GM19025 (cell line): ENCODE data around the gene LSM12.
"Not testable (repeated sequence)": the region's sequence is repeated elsewhere in the genome, so short reads cannot be mapped to it uniquely, and the experiment has no call there.

Source experiments
- ATAC-seq: cut with Tn5 transposase; IDR thresholded peaks from one replicate; pipeline ENCODE4 v1.9.1; 2021; ENCODE audit warnings: mild to moderate bottlenecking, low read depth, moderate library complexity; ENCODE audit not compliant: unreplicated experiment

The LSM12 gene

DNA sequence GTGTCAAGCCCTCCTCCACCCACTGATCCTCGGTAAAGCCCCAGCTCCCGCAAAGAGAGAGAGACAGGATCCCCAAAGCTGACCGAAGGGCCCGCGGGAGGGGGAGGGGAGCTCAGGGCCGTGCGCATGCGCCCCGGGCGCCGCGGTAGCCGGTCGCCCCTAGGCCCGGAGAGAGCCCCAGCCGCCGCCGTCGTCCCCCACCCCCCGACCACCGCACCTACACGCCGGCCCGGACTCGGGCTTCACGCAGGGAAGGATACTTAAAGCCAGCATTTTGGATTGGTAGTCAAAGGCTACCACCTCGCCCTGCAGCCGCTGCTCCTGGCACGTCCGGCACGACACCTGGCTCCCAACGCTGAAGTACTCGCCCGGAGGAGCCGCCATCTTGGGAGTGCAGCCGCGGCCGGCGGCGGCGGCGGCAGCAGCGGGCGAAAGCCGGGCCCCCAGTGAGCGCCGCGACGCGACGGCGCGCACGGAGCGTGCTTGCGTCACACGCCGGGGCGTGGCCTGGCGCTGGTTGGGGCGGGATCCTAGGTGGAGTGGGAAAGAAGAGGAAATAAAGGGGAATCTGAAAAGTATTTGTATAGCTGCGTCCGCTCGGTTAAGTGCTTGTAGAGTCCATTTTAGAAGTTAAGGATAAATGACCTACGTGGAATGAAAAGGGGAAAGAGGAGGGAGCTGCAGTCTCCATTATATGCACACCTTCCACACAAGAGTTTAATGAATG, at the start of gene LSM12:
LSM12 (minus strand) TSS at position 468 of the 727 bp plus-strand sequence; CDS start at position 384, 84 bp downstream.
- no peak for ATAC-seq

DNA sequence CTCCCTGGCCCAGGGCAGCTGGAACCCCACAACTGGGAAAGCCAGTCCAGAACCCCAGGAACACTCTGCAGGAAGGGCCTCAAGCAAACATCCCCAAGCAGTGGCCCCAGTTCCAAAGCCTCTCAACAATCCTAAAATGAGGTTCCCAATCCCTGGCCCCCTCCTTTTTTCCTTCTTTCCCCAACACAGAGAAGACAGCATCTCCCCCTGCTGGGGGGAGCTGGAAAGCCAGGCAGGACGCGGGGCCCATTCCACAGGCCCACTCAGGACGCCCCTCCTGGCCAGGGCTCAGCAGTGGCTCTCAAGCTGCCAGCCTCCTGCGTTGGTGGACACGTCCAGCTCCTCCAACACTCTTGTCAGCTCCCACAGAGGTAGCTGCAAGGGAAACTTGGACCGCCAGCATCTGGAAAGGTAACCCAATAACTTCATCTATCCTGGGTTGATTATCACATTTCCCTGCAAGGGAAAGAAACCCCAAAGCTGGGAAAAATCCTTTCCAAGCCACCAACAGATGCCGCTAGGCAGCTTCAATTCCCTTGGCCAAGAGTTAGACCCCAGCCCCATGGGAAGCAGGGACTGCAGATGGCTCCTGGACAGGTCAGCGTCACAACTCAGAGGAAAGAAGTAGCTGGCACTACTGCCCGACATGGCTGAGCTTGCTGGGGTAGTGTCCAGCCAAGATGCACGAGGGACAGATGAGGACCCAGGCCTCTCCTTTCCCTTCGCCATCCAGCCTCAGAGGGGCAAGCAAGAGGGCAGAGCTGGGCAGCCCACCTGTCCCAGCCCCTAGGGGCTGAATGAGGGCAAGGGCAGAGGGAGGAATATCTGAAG, 49.3 kb upstream of the LSM12 start:
- no peak for ATAC-seq

DNA sequence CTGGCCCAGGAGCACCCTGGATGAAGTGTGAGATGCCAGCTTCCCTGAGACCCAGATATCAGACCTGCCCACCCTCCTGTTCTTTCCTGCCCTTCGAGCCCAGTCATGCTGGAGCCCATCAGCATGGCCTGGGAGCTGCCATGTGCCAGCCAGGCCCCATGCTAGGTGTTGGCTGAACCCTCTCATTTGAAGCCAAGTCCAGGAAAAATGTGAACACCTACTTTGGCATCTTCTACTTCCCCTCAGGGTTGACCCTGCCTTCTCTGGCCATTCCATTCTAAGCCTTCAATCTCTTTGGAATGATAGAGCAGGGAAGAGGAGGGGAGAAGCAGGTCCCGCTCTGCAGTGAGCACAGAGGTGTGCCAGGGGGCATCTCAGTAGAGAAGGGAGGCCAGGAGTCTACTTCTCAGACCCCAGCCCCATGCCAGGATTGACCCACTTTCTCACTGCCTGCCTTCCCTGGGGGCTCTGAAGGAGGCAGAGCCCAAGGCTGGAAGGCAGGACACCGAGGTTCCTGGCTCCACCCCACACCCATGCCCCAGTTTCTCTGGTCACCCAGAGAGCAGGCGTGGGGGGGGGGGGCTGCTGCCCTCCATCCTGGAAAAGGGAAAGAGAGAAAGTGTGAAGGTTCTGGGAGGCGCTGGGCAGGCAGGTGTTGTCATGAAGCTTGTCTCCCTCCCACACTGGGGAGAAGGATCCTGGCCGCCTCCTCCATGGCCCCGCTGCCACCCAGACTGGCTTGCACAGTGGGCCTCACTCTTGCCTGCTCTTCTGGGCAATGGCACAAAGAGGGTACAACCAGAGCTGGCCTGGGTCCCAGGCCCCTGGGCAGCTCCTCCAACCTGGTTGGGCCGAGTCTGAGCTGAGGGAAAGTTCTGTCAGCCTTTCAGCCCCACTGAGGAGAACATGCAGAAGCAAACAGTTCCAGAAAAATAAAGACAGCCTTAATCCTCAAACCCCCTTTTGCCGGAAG, 47.7 kb upstream of the LSM12 start:
- no peak for ATAC-seq

DNA sequence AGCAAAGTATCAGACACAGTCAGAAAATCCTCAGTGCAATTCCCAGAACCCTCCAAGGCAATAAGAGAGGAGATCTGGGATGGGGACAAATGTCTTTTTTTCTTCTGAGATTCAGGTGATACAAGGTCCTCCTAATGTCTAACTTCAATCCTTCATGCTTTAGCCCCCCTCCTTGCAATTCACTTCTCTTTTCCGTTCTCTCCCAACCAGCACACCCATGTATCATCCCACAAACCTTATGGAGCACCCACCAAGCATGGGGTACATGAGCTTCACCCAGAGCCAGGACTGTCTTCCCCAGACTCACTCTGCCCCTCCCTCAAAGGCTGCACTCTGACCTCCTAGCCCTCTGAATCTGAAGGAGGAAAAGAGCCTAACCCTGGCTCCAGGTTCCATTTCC, 46.9 kb upstream of the LSM12 start:
- ATAC-seq = no peak

DNA sequence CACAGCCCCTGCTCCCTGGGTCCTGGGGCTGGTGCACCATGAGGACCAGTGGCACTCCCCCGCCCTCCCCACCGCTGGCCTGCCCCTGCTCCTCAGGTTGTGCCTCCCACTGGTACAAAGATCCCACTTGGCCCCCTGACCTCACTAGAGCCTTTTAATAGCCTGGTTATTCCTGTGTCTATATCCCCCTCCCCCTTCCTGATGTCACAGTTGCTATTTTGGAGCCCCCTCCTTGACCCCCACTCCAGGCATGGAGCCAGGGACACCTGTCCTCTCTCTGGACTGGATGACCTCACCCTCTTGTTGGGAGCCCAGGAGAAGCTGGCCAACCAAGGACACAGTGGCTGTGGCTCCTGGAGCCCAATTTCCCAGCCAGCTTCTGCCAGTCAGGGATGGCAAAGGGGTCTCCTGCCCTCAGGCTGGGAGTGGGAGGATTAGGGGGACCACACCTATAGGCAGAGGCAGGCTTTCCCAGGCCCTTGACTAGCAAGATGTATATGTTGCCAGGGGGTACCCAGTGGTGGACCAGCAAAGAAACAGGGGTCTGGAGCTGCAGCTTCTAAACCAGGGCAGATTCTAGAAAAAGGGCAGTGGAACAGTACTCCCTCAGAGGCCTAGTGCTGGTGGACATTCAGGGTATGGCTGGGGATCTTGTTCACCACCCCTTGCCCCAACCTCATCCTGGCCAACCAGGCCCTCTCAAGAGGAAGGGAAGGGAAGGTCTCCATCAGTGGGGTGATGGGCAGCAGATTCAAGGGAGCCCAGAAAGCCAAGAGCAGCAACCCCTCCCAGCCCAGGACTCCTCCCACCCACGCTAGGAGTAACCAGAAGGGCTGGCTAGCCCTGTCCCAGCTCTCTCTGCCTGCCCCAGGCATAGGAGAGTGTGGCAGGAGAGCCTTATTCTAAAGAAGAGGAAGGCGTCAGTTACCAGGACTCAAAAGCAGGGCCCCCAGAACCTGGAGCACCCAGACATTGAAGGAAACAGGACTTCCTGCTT, 46.1 kb upstream of the LSM12 start:
- ATAC-seq = no peak

DNA sequence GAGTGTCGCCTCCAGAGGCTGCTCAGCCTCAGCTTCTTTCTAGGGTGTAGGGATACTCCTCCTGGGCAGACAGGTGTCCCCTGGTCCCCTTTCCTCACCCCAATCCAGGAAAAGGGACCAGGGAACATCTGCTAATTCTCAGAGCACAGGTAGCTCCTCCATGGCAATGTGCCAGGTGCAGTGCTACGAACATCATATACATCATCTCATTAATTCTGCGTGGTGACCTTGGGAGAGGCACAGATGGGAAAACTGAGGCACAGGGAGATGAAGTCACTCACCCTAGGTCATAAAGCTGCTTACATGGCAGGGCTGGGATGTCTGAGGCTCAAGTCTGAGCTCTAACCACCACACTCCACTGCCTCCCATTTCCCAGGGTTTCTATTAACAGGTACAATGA, 45.3 kb upstream of the LSM12 start:
- ATAC-seq = no peak

DNA sequence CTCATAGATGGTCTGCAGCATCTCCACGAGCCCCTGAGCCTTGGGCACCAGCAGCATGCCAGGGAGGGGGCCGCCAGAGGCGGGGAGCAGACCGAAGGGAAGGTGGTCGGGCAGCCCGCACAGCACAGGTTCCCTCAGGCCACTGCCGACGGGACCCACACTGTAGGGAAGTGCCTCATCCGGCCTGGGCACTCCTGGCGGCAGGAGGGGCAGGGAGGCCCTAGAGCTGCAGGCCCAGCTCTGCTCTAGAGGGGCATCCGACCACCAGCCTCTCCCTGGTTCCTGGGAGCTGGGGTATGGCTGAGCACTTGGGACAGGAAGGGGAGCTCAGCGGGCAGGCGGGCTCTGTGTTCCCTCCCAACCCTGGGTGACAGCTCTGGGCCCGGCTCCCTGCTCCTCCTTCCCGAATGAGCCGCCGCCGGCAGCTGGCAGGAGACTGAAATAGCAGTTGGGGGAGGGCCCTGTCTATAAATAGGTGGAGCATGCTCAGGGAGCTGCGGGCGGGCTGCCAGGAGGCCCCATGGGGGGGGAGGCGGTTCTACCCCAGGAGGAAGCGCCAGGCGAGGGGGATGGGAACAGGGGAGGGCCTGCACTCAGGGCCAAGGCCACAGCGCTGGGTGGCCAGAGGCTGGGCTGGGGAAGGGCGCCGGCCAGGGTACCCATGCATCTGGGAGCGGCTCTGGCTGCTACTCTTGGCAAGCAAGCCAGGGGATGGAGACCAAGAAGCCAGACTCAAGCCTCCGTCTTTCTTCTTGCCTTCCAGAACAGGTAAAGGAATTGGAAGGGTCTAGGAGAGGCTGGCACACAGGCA, 44.6 kb upstream of the LSM12 start:
- ATAC-seq = peak; percentile 57

DNA sequence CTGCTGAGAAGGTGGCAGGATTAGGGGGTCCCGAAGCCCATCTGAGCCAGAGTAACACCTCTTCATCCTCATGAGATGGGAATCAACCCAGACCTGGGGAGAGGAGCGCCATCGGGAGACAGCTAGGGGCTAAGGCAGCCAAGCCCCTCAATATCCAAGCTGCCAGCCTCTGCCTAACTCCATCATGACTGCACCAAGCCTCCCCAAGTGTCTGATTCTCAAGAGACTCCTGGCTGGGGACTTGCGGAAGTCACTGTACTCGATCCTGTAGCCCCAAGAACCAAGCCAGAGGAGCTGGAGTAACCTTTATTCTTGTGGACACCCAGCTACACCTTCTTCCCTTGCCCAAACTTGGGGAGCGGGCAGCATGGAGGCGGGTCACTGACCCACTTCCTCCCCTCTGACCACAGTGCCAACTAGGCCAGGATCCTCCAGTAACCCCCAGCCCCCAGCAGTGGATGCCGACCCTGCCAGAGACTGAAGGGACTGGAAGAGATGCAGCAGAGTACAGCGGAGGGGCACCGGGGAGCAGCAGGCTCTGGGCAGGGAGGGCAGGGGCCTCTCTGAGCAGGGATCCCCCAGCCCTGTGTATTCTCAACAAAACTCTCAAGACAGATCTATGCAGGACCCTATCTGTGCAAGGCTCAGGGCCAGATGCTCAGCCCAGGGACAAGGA, 43.7 kb upstream of the LSM12 start:
- ATAC-seq = no peak

DNA sequence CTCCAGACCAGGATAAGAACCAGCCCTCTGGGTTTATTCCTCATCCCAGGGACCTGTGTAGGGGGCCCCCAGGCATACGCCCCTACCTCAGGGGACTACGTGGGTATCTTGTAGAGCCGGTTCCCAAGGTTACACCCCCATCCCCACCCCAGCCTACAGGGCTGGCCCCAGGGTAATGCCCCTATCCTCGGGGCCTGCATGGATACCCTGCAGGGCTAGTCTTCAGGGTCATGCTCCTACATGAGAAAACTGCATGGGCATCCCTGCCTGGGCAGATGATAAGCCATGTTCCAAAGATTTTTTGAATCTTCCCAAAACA, 42.8 kb upstream of the LSM12 start:
- no peak for ATAC-seq

DNA sequence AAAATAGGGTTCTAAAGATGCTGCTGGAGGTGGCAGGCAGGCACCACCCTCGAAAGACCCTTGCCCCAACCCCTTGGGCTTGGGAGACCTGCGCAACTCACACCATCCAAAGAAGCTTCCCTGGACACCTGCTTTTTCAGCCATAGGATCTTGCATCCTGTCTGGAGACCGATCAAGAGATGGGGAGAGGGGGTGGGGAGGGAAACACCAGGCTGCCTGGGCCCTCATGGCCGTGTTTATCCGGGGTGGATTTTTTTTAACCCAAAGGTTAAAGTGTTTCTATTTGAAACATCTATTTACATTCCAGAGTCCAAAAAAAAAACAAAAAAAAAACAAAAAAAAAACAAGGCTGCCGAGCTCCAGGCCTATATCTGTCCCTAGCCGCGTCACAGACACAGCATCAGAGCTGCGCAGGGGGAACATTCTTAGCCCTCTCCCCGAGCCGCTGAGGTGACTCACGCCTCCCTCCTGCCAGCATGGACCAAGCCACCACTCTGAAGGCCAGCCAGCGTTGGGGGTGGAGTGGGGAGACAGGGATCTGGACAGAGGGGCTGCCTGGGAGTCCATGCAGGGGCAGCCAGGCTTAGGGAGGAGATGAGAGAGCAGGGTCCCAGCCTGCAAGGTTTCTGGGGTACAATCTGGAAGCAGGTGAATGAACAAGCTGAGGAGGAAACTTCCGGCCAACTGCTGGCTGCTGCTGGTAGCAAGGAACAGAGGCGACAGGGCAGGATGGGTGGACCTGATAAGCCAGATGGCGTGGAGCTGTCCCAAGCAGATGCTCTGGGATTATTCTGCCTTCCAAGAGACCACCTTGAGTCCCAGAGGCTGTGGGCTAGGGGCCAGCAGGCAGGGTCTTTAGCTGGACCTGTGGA, 42.2 kb upstream of the LSM12 start:
- no peak for ATAC-seq

DNA sequence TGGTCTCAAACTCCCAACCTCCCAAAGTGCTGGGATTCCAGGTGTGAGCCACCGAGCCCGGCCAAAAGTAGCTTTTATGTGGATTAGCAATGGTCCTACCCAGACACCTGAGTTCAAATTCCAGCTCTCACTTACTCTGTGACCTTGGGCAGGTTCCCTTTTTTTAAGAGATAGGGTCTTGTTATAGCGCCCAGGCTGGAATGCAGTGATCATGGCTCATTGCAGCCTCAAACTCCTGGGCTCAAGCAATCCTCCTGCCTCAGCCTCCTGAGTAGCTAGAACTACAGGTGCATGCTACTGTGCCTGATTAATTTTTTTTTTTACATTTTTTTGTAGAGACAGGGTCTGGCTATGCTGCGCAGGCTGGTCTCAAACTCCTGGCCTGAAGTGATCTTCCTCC, 40.3 kb upstream of the LSM12 start:
- no peak for ATAC-seq

DNA sequence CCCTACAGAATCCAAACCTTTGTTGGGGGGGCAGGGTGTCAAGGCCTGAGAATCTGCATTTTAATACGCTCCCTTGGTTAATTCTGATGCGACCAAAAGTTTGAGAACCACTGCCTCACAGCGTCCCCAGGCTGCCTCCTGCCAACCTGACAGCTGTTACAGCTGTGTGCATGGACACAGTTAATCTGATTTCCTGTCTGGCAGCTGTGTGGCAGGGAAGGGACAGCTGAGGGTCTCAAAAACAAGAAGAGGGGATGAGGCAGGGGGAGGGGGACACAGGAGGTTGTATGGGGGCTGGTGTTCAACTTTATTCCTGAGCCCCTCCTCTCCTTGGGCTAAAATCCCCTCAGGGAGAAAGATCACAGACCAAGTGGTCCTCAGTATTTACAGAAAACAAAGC, 39.5 kb upstream of the LSM12 start:
- no peak for ATAC-seq

DNA sequence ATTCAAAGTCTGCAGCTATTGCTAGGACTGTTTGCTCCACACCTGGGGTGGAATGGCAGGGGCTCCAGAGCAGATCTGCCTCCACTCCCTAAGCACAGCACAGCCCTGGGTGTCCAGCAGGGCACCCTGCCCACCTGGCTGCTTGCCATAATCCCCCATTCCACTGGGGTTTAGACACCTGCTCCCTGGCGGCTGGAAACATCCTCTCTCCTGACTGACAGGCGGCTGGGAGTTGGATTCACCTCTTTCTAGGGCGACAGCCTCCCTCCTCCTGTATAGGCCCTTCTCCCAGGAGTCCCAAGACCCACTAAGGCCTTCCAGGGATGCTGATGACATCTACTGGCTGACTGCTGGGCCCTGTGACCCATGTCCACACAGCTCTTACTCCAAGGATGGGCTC, 39.0 kb upstream of the LSM12 start:
- no peak for ATAC-seq

DNA sequence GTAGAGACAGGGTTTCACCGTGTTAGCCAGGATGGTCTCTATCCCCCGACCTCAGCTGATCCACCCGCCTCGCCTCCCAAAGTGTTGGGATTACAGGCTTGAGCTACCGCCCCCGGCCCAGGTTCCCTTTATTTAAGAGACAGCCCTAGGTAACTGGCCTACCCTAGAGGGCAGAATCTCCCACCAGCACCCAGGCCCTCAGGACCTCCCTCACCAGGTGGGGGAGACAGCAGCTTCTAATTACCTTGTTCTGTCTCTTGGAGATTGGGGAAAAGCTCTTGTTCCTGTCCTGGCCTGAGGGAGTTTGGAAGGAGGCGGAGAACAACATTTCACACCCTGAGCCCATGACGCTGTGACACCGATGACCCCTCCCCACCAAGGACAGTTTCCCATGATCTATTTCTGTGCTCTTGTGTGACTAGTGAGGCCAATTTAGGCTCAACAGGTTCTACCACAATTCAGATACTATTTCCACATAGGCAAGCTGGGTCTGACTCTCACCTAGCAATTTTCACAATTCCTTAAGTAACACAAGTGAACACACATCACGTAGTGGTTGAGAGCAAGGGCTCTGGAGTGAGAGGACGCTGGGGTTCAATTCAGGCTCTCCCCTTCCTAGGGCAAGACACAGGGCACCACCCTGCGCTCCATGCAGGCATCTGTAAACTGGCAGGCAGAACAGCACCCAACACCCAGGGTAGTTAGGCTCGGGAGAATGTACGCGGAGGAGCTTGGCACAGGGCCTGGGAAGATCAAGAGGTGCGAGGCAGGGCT, 36.6 kb upstream of the LSM12 start:
- ATAC-seq = no peak

DNA sequence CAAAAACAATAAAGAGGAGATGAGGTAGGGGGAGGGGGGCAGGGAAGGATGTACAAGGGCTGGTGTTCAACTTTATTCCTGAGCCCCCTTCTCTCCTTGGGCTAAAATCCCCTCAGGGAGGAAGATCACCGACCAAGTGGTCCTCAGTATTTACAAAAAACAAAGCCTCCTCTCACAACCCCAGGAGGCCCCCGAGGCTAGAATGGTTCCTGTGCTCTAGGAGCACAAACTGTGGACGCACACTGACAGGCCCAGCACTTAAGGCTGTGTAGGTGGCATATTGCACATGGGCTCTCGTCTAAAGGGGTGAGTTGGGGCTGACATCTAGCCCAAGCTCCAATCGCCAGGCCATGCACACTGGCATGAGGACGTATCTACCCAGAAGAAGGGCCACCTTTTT, 35.4 kb upstream of the LSM12 start:
- ATAC-seq = not testable (repeated sequence)

DNA sequence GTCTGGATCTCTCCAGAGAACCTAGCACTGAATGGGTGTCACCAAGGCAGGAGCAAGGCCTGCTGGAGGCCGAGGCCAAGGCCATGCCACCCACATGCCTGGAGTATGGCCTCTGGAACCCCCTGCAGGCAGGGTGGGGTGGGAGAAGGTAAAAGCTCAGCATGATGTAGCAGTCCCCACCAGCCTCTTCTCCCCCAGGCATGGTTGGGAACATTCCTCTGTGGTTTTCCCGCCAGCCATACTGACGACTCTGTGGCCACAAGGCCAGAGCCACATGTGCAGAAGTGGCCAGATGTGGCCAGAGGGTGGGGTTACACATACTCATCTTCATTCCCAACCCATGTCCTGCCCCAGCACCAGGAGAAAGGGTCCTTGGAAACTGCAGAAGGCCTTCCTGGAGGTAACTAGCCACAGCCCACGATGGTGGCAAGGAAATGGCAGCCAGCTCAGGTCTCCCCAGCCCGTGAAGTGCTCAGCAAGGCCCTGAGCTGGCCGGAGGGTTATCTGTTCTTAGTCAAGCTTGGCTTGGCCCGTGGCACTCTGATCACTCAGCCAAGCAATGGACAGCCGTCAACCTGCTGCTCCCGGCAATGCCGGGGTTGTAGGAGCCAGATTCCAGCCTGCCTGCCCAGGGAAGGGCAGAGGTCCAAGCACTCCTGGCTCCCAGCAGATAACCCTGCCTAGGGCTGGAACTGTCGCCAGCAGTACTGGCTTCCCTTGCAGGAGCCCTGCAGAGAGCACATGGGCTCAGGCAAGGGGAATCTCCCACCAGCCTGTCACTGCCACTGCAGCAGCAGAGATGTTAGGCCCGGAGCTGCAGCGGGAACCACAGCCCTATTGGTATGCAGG, 30.9 kb upstream of the LSM12 start:
- ATAC-seq = no peak
